Stimulated activated CD4-positive, alpha-beta T cell treated with anti-CD3 and anti-CD28 coated beads, Interleukin-1b, Interleukin-23, amount 100 ng/mL, for 24 hours (primary cell): ENCODE measurements around the gene TRIM67.
"Not testable (repeated sequence)": the region's sequence is repeated elsewhere in the genome, so short reads cannot be mapped to it uniquely, and the experiment has no call there.

ENCODE experiments used
- DNase-seq, 4 experiments: peaks; one replicate each; pipeline ENCODE4 v3.0.0-alpha.2; 2020; ENCODE audit warnings: low read depth in 4 of 4, low spot score in 1 of 4

The TRIM67 gene

DNA sequence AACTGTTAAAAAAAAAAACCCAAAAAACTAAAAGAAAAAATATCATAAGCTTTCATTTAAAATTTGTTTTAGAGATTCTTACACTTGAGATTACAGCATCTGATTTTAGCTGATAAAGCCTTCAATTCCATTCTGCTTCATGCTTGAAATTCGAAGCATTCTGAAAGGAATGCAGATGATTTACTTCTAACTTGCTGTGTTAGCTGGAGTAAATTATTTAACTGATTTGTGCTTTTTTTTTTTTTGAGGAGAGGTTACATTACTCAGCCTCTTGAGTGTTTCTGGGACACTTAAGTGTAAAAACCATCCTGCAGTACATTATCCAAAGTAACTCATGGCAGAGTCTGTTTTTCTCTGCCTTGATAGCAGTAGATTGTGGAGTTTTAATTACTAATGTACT is 4.5 kb upstream of the TRIM67 start:
- DNase-seq = no peak

DNA sequence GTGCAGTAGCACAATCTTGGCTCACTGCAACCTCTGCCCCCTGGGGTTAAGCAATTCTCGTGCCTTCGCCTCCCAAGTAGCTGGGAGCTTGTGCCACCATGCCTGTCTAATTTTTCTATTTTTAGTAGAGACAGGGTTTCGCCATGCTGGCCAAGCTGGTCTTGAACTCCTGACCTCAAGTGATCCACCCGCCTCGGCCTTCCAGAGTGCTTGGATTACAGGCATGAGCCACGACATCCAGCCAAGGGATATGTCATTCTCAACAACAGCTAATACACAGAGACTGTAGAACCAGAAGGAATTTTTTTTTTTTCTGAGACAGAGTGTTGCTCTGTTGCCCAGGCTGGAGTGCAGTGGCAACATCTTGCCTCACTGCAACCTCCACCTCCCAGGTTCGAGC is 3.7 kb upstream of the TRIM67 start:
- DNase-seq = not testable (repeated sequence)

DNA sequence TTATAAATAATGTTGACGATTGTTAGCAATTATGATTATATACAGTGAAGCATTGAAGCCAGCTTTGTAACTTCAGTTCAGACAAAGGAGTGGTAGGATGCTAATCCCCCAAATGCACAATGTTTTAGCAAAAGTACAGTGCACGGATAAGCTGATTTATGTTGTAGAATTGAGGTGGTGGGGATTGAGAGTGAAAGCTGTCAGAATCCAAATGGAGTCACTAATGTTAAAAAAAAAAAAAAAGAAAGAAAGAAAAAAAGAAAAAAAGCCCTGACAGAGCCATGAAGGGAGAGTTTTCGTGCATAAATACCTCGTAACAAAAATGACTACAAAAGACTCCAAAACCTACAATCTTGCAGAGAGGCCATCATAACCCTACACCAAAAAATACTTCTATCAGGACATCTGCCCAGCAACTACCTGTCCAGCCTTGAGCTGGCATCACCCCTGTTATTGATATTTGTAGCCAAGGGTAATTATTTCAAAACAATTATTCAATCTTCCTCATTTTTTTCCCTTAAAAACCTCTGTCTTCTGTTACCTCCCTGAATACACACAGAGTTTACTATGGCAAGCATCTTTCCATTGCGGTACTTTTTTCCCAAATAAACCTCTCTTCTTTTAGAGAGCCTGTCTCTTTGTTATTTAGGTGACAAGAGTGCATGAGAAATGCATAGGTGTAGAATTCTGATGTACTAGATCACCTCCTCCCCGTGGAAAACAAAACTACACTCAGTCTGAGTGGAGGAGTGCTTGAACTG is 2.5 kb upstream of the TRIM67 start:
- no peak for DNase-seq

DNA sequence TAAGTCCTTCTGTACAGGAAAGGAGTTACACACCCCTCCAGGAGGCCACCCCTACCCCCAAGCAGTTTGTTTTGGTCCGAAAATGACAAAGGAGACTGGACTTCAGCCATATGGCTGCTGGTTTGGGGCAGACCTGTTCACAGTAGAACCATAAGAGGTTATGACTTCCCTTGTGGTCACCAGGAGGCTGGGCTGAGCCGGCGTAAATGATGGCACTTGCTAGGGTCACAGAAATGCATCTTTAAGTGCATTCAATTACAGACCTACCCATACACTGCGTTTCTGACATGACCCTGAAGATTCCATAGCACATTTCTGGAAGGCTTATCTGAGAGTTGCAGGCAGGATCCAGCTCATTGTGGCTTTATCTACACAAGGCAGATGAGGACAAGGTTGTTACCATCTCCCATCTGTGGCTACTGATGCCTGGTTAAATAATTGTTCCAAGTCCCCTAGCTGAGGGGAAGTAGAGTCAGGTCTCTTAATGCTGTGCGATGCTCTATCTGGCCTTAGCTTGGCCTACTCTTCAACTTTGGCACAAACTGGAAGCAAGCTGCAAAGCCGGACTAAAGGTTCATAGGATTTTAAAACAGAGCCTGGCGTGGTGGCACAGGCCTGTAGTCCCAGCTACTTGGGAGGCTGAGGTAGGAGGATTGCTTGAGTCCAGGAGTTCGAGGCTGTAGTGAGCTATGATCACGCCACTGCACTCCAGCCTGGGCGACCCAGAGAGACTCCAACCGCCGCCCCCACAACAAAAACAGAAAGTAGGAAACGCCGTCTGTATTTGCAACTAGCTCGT is 1.7 kb upstream of the TRIM67 start:
- no peak for DNase-seq

DNA sequence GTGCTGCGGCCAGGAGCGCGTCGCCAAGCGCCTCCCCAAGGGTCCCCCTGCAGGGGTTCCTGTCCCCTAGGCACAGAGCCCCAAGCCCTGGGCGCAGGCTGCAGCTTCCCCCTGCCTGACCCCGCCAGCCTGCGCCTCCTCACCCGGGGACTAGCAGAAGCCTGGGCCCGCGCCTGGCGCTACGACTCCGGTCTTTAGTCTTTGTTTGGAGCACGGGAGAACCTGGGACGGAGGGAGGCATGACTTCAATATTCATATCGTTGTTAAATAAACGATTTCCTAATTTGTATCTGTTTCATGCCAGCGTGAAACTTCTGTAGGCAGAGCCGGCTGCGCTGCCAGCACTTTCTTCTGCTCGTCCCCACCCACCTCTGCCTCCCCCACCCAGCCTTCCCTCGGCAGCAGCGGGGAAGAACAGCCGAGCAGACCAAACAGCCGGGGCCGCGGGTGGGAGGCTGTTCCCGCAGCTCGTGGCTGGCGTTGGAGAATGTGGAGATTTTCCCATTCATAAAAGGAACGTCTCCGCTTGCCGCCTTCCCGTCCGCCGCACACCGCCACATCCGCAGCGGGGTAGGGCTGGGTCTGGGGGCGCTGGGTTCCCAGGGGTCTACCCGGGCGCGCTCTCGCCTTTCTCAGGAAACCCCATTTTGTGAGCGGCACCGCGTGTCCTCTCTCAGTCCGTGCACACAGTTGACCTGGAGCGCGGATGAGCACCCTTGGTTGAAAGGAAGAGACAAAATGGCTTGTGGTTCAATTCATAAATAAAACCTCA is 777 bp upstream of the TRIM67 start:
- no peak for DNase-seq

DNA sequence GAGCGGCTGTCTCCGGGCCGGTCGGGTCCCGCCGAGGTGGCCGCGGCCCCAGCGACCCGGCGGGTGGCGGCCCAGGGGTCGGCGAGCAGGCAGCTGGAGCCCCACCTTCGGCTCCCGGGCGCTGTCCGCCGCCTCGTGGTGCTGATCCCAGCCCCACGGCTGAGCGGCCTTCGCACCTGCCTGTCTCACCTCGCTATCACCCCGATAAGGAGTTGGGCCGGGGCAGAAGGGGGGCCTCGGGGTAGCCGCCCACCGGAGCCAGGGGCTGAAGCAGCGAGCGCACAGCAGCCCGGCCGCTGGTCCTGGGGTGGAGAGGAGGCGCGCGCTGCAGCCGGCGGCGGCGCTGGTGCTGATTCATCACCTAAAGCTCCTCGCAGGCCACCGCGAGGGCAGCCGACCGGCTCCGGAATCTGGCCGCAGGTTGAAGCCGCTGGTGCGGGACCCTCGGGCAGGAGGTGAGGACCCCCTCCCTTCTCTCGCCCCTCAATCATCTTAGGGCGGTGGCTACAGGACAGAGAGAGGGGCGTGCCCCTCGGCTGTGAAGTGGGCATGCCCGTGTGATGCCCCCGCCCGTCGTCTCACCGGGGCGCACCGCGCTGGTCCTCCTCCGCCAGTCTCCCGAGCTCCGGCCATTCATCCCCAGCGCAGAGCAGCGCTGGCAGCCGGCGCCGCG is 575 bp downstream of the TRIM67 start:
- DNase-seq = peak in 1 of 4 experiments; percentile 8

DNA sequence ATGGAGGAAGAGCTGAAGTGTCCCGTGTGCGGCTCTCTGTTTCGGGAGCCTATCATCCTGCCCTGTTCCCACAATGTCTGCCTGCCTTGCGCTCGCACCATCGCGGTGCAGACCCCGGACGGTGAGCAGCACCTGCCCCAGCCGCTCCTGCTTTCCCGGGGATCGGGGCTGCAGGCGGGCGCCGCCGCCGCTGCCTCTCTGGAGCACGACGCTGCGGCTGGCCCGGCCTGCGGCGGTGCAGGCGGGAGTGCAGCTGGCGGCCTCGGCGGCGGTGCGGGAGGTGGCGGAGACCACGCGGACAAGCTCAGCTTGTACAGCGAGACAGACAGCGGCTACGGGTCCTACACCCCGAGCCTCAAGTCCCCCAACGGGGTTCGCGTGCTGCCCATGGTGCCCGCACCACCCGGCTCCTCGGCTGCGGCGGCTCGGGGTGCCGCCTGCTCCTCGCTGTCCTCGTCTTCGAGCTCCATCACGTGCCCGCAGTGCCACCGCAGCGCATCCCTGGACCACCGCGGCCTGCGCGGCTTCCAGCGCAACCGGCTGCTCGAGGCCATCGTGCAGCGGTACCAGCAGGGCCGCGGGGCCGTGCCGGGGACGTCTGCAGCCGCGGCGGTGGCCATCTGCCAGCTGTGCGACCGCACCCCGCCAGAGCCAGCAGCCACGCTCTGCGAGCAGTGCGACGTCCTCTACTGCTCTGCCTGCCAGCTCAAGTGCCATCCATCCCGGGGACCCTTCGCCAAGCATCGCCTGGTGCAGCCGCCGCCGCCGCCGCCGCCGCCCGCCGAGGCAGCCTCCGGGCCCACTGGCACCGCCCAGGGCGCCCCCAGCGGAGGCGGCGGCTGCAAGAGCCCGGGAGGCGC is 1.3 kb downstream of the TRIM67 start:
- no peak for DNase-seq

DNA sequence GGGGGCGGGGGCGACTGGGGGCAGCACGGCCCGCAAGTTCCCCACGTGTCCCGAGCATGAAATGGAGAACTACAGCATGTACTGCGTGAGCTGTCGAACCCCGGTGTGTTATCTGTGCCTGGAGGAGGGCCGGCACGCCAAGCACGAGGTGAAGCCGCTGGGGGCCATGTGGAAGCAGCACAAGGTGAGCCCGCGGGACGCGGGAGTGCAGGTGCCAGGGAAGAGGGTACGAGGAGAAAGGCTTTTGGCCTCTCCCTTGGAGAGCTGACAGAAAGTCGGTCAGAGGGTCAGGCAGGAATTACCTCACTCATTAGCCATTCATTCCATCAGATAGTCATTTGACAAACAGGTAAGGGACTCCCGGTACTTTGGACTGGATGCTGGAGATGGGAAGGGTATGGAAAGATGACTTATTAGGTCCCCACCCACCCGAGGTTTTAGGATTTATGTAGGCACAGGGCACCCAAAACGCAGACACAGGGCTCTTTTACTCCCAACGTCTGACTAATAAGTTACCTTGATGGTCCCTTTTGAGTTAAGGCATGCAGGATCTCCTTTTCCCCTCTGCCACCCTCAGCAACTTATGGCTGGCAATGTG is 2.1 kb downstream of the TRIM67 start:
- DNase-seq = no peak

DNA sequence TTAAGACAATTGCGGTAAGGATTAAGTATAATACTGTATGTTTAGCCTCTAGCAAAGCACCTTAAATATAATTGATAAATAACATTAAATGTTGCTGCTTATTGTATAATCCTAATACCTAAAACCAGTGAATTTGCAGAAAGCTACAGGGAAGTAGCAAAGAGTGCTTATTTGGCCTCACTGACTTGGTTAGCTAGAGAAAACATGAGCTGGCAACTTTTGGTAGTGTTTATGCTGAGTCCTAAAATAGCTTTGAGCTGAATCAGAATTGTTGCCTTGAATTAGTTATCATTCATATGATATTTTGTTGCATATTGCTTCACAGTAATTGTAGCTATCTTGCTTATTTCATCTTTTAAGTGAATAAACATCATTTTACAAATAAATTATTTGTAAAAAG is 3.5 kb downstream of the TRIM67 start:
- no peak for DNase-seq

DNA sequence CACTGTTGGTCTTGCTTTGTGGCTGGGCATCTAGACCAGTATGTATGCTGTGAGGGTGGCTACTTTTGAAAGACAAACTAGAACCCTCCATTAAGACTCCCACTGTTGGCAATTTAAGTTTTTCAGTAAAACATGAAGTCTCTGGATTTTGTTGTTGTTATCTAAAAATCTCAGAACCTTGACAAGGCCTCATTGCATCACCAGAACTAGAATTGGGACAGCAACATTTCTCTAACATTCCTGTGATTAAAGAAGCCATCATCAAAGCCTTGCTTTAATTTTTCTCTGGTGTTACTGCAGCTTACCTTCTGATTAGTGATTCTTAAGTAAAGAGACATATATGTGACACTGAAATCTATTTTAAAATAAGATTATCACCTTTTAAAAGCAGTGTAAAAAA is 4.5 kb downstream of the TRIM67 start:
- no peak for DNase-seq

DNA sequence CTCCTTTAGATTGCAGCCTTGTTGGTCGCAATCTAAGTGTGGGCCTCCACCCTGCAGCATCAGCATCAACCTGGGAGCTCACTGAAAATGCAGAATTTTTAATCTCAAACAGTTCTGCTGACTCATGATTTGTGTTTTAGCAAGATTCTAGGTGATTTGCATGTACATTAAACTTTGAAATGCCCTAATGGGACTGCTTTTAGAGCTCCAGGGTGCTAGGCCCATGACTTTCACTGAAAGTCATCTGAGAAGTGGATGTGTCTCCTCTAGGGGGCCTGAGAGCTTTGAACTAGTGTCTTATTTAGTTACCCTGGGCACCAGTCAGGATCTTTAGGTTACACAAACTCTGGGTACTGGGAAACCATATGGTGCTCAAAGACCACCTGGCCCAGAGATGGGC is 9.0 kb downstream of the TRIM67 start:
- DNase-seq = no peak

DNA sequence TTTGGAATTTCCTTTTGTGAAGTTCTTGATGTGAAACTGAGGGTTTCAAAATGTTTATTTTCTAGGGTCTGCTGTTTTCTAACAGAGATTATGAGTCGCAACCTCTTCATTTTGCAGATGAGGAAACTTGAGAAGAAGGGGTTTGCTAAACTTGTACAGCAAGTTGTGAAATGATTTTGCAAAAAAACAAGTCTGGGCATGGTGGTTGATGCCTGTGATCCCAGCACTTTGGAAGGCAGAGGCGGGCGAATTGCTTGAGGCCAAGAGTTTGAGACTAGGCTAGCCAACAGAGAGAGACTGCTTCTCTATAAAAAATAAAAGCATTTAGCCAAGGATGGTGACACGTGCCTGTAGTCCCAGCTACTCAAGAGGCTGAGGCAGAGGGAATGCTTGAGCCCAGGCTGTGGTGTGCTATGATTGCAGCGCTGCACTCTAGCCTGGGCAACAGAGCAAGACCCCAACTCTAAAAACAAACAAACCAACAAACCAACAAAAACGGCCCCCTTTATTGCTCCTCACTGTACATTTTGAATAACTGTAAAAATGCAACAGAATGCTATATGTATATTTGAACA is 9.9 kb downstream of the TRIM67 start:
- no peak for DNase-seq

DNA sequence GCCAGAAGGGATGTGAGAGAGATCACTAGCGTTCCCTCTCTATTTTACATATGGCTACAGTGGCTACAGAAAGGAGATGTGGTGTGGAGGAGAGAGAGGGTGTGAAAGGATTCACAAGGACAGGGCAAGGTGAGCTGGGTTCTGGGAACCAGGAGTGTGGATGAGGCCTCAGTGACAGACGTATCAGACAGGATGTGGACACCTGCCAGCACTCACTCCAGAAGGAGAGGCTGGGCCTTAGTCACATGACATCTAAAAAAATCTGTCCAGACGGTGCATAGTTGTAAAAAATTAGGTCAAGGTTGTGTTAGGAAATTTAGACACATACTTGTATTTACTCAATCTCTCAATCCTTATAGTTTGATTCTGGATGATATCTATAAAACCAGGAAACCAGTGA is 10.6 kb downstream of the TRIM67 start:
- no peak for DNase-seq

DNA sequence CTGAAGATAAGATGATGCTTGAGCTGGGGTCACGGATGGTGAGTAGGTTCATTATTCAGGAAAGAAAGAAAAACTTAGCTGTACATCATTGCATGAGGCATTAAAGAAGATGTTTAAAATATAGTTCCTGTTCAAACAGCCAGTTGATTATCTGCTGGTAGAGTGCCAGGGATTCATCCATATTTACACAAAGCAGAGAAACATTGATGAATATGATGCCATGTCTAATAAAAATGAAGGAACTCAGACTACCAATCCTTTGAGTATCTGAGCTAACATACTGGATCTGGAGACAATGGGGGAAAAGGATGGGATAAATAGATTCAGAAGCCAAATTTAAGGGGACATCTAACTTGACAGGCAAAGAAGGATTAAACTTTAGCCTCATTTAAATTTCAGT is 14.6 kb downstream of the TRIM67 start:
- no peak for DNase-seq

DNA sequence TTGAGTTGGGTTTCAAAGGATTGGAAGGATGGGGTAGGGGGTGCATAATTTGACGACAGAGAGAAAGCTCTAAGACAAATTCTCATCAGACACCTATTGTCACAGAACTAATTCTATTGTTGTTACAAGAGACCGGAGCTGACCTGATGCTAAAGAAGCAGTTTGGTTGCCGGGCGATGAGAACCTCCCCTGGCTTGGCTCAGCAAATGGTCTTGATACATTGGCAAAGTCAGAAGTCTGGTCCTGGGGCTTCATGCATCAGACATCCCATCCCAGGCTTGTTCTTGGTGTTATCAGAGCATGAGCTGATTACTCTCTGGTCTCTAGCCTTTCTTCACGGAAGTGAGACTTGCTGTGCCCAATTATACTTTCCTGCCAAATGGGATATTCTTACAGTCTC is 15.4 kb downstream of the TRIM67 start:
- DNase-seq = no peak

DNA sequence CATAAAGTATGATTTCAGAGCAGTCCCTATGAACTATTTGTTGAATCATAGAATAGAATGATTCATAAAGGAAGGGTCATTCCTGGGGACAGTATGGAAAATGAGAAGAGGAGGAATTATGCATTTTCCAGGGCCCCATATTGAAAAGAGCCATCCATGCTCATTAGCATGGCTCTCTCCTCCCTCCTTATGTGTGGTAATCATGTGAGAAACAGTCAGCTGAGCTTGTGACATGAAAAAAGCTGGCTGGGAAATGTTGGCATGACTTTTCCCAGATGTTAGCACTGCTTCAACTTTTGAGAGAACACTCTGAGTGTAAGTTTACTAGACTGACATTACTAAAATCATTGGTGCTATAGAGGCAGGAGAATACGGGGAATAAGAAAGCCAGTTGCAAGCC is 16.1 kb downstream of the TRIM67 start:
- no peak for DNase-seq

DNA sequence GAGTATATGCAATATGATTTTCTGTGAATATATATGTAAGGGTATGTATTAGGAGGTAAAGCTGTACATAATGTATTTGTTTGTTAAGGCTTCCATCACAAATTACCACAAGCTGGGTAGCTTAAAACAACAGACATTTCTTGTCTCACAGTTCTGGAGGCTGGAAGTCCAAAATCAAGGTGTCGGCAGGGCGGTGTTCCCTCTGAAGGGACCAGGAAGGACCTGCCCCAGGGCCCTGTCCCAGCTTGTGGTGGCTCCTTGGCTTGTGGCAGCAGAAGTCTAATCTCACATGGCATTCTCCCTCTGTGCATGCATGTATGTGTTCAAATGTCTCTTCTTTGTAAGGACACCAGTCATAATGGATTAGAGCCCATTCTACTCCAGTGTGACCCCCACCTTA is 17.1 kb downstream of the TRIM67 start:
- DNase-seq = no peak

DNA sequence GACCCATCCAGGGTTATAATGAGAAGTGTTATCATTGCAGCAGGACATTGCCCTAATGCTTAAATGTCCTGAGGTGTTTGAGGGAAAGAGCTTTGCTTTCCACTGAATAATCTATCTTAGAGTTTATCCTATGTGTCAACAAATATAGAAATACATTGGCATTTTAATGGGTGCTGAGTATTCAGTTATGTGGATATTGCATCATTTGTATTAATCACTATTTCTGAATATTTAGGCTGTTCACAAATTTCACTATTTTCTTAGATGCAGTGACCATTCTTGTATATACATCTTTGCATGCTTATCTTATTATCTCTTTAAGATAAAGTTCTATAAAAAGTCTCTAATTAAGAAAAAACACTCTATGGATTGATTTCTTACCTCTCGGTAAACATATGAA is 18.2 kb downstream of the TRIM67 start:
- DNase-seq = no peak

DNA sequence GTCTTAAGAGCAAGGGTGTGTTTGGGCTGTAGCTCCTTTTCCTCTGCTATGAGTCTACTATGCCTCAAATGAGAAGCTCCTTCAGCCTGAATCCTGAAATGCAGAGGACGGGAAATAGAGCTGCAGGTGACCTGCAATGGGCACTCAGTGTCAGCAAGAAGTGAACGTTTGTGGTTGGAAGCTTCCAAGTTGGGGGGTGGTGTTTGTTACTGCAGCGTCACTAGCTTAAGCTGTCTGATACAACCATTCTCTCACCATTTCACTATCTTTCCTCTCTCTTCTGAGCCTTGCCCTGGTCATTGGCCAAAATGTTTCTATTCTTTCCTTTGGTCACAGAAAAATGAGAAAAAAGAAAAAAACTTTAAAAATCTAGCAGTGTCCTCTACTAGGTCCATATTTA is 19.4 kb downstream of the TRIM67 start:
- no peak for DNase-seq

DNA sequence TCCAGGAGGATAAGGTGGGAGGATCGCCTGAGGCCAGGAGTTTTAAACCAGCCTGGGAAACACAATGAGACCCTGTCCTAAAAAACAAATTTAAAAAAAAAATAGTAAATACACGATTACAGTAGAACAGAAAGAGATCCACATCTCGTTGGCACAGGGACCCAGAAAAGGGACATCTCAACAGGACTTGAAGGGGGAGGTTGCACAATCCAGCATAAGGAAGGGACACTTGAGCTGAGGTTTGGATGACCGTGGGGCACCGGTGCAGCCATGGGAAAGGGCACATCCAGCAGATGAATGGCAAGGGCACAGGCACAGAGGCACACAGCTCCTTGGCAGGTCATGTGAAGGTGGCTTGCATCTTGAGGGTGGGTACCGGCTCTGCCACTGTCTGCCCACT is 20.5 kb downstream of the TRIM67 start:
- no peak for DNase-seq
